Esophagus squamous epithelium (tissue), 4 donors: ENCODE measurements around the gene TBL1Y.

Source experiments
- POLR2A ChIP-seq, 4 donors: fragments of 450-650 bp; IDR thresholded peaks; one replicate each; pipeline ENCODE4 v1.6.1; 2017; ENCODE audit warnings: antibody characterized with exemption in 4 of 4, mild to moderate bottlenecking in 4 of 4, moderate library complexity in 3 of 4
- TF ChIP-seq, protein P1 (sequence below), 6 experiments: fragments of 450-650 bp in 4 of 6; fragments of 200-600 bp in 2 of 6; sonication (generic) in 2 of 6; IDR thresholded peaks; one replicate each; pipeline ENCODE4 v1.5.1; 2016 to 2019; ENCODE audit warnings: antibody characterized with exemption in 6 of 6, mild to moderate bottlenecking in 4 of 6, moderate library complexity in 4 of 6

DNA sequence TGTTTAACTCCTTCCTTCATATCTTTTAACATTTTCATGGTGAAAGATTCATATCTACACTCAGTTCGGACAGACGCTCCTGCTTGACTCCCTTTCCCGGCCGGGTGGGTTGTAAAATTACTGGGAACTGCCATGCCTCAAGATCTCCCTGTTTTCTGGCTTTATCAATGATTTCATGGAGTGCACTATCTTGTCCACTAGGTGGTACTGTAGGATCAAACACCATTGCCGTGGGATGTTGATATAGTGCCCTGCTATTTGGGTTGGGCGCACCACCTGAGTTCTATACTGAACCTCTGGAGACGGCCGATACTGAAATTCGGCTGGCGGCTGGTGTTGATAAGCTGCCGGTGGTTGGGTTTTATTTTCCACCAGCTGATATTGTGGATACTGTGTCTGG lies 54.2 kb downstream of the TBL1Y start:
- TF ChIP-seq, protein P1, sequence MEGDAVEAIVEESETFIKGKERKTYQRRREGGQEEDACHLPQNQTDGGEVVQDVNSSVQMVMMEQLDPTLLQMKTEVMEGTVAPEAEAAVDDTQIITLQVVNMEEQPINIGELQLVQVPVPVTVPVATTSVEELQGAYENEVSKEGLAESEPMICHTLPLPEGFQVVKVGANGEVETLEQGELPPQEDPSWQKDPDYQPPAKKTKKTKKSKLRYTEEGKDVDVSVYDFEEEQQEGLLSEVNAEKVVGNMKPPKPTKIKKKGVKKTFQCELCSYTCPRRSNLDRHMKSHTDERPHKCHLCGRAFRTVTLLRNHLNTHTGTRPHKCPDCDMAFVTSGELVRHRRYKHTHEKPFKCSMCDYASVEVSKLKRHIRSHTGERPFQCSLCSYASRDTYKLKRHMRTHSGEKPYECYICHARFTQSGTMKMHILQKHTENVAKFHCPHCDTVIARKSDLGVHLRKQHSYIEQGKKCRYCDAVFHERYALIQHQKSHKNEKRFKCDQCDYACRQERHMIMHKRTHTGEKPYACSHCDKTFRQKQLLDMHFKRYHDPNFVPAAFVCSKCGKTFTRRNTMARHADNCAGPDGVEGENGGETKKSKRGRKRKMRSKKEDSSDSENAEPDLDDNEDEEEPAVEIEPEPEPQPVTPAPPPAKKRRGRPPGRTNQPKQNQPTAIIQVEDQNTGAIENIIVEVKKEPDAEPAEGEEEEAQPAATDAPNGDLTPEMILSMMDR (IDR thresholded peaks at IDR 0.05): peak in 2 of 6 experiments; percentile 67 to 73
- no peak for TF ChIP-seq POLR2A (IDR thresholded peaks at IDR 0.05)
